Upper lobe of left lung (tissue), 6 donors: ENCODE data around the gene GBX2. TPM values are rescaled to one million over a fixed set of nuclear protein-coding genes. Genes with fewer than 3 reads are reported as not detected.

Experiments used
- ATAC-seq, 2 donors: fragments of 200-7000 bp; cut with Tn5 transposase; one replicate each; pipeline ENCODE4 v1.9.1; 2022; ENCODE audit warnings: mild to moderate bottlenecking in 2 of 2, moderate library complexity in 2 of 2; ENCODE audit not compliant: low FRiP score in 2 of 2
- DNase-seq, 2 donors: peaks; one replicate each; pipeline ENCODE4 v3.0.0-alpha.2; 2019 to 2020
- H3K27ac ChIP-seq, 4 donors: fragments of 200-600 bp; sonication (generic); one replicate each; pipeline ENCODE4 v1.5.1; 2016 to 2019
- H3K27me3 ChIP-seq, 4 donors: fragments of 200-600 bp; sonication (generic); one replicate each; pipeline ENCODE4 v1.5.1; 2017 to 2019
- H3K36me3 ChIP-seq, 4 donors: fragments of 200-600 bp; sonication (generic); one replicate each; pipeline ENCODE4 v1.5.1; 2016 to 2019
- H3K4me1 ChIP-seq, 4 donors: fragments of 200-600 bp; sonication (generic); one replicate each; pipeline ENCODE4 v1.5.1; 2018 to 2019
- H3K4me3 ChIP-seq, 4 donors: fragments of 200-600 bp; sonication (generic); one replicate each; pipeline ENCODE4 v1.5.1; 2017 to 2019; ENCODE audit warnings: mild to moderate bottlenecking in 2 of 4, moderate library complexity in 1 of 4
- H3K9me3 ChIP-seq, 4 donors: fragments of 200-600 bp; sonication (generic); one replicate each; pipeline ENCODE4 v1.5.1; 2018 to 2019
- EP300 ChIP-seq, 4 donors: sonication (generic); formaldehyde crosslinking; IDR thresholded peaks; one replicate each; pipeline ENCODE4 v1.5.1; 2017; ENCODE audit warnings: antibody characterized with exemption in 4 of 4, control low read depth in 2 of 4
- POLR2A ChIP-seq, 4 donors: fragments of 450-650 bp; IDR thresholded peaks; one replicate each; pipeline ENCODE4 v1.5.1; 2016 to 2017; ENCODE audit warnings: antibody characterized with exemption in 4 of 4, mild to moderate bottlenecking in 2 of 4
- POLR2AphosphoS5 ChIP-seq, 2 donors: sonication (generic); formaldehyde crosslinking; IDR thresholded peaks; one replicate each; pipeline ENCODE4 v1.5.1; 2017; ENCODE audit warnings: antibody characterized with exemption in 2 of 2
- WGBS, 2 donors: methylation state at CpG; one replicate each; pipeline ENCODE4 v1.1.5; 2017 to 2018; 5-methylcytosine and 5-hydroxymethylcytosine counted together
- total RNA-seq, 6 donors: library from RNA; depleted of rRNA in 4 of 6; stranded (reverse); fragments of >200 nt in 4 of 6; gene quantifications; one replicate each; pipeline versions ENCODE4 v1.1.0 to v1.2.1, GENCODE V29; 2016 to 2021
- TF ChIP-seq, protein P1 (sequence below), 6 experiments: fragments of 450-650 bp in 4 of 6; fragments of 200-600 bp in 2 of 6; sonication (generic) in 2 of 6; IDR thresholded peaks; one replicate each; pipeline ENCODE4 v1.5.1; 2016 to 2019; ENCODE audit warnings: antibody characterized with exemption in 6 of 6
- donor health status: DM: no; HTN: no; CAD: no; lungs with moderate emphysema.
- donor health status: DM: no; HTN: yes; CAD: no; lungs with severe emphysema.

Gene GBX2
- total RNA-seq, 6 donors from 2014 or later = not detected

DNA sequence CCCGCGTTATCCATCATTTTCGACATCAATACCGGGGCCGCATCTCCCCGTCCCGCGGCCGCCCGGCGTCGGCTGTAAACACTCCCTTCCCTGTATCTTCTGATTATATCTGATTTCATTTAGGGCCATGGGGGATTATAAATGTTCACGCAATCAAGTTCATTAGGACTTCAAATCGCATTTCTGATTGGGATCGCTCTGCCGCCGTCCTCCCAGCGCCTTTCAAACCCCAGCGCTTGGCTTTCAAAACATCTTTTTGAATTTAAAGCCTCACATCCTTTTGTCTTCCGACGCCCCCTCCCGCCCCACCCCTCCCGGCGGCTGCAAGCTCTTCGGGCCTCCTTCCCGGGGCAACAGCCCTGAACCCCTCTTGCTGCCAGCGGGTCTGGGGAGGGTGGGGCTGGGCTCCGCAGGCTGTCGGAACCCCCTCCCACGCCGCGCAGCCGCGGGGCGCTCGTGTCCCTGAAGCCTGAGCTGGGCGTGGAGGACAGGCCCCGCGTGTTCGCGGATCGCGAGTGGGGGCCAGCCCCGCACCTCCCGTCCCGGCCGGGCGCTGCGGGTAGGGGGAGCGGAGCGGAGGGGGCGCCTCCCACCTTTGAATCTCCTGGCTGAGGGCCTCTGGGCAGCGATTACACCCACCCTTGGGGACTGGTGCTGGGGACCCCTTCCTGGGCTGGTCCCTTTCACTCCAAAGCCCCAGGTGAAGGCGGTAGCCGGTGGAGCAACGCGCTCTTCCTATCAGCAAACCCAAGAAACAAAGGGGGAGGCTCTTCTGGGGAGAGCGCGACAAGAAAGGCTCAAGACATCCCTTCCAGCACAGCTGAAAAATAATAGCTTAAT lies 11.3 kb upstream of the GBX2 start:
- TF ChIP-seq EP300 (IDR thresholded peaks at IDR 0.05) = no peak
- Histone ChIP-seq H3K9me3 (no peaks in the 10 kb centered on the region), H3K4me1 (peaks cover 17 to 25% (median 21%) of the 10 kb centered on the region in 4 donors), H3K27ac (no peak overlapping the region), H3K27me3 (peaks cover 0 to 50% (median 28%) of the 10 kb centered on the region in 4 donors), H3K4me3 (no peak overlapping the region), H3K36me3 (no peaks in the 10 kb centered on the region)
- peak in 1 of 2 donors; percentile 81 for DNase-seq
- ATAC-seq = no peak
- WGBS, 2 donors = 9 to 10% methylated on average over 44 to 51 of the region's 59 CpGs

DNA sequence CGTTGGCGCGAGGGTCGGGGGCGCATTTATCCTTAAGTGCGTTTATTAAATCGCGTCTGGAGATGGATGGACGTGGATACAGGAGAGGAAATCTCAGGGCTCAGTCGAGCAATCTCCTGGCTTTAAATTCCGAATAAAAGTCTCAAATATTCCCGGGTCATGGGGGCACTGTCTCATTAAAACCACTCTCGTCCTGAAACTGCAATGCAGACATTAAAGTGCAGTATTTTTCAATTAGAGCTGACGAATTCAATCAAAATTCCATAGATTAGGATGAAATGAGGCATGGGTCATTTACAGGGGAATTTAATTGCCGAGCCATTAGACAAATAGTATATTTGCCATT lies 10.7 kb upstream of the GBX2 start:
- H3K27me3 ChIP-seq = peaks cover 0 to 56% (median 30%) of the 10 kb centered on the region in 4 donors
- H3K9me3 ChIP-seq = no peaks in the 10 kb centered on the region
- no peak for DNase-seq
- TF ChIP-seq, protein P1, sequence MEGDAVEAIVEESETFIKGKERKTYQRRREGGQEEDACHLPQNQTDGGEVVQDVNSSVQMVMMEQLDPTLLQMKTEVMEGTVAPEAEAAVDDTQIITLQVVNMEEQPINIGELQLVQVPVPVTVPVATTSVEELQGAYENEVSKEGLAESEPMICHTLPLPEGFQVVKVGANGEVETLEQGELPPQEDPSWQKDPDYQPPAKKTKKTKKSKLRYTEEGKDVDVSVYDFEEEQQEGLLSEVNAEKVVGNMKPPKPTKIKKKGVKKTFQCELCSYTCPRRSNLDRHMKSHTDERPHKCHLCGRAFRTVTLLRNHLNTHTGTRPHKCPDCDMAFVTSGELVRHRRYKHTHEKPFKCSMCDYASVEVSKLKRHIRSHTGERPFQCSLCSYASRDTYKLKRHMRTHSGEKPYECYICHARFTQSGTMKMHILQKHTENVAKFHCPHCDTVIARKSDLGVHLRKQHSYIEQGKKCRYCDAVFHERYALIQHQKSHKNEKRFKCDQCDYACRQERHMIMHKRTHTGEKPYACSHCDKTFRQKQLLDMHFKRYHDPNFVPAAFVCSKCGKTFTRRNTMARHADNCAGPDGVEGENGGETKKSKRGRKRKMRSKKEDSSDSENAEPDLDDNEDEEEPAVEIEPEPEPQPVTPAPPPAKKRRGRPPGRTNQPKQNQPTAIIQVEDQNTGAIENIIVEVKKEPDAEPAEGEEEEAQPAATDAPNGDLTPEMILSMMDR (IDR thresholded peaks at IDR 0.05) = no peak
- TF ChIP-seq EP300 (IDR thresholded peaks at IDR 0.05) (no peak), POLR2A (IDR thresholded peaks at IDR 0.05) (no peak), POLR2AphosphoS5 (IDR thresholded peaks at IDR 0.05) (no peak)
- H3K36me3 ChIP-seq = no peaks in the 10 kb centered on the region
- peak overlapping the region in 2 of 4 donors; percentile 11 to 22 for H3K4me3 ChIP-seq
- 8 to 9% methylated on average over 6 to 15 of the region's 15 CpGs for WGBS, 2 donors
- peaks cover 17 to 25% (median 21%) of the 10 kb centered on the region in 4 donors for H3K4me1 ChIP-seq
- H3K27ac ChIP-seq = no peak overlapping the region
- no peak for ATAC-seq

DNA sequence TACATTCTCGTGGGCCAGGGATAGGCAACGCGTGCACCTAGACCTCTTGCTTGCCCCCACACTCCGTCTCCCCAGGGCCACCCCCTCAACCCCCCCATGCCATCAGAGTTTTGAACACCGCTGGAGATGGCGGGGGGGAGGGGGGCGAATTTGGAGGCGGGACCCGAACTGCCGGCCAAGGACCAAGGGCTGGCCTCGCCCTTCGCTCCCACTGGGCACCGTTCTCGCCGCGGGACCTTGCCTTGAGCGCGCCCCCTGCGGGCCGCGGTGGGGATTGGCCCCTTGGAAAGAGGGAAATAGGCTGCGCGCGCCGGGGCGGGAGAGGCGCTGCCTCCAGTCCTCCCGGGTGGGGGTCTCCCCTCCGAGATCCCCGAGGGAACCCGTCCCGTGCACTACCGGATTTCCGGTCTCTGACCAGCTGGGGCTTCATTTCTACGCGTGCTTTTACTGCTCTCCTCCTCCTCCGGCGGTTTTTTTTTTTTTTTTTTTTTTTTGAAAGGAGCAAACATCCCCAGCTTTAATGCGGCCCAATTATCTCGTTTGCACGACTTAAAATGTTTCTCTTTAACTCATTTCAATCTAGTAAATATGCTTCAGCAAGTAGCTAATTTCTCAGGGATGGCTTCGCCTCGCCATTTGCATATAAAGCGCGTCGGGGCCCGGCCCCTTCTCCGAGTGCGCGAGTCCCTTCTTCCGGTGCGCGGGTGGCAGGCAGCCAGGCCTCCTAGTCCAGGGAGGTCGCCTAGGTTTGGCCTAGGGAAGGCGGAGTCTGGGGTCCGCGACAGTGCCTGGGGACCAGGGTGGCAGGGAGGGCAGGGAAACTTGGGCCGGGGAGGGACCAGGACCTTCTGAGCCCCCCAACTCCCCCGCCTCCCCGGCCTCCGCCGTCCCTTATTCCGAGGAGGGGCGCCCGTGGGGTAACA lies 10.0 kb upstream of the GBX2 start:
- H3K27me3 ChIP-seq = peaks cover 0 to 62% (median 34%) of the 10 kb centered on the region in 4 donors
- TF ChIP-seq POLR2AphosphoS5 (IDR thresholded peaks at IDR 0.05) = no peak
- TF ChIP-seq POLR2A (IDR thresholded peaks at IDR 0.05) = no peak
- TF ChIP-seq, protein P1 (IDR thresholded peaks at IDR 0.05) = peak; percentile 35 to 75 (median 62)
- no peaks in the 10 kb centered on the region for H3K36me3 ChIP-seq
- peak overlapping the region in 3 of 4 donors; percentile 11 to 37 (median 22) for H3K4me3 ChIP-seq
- H3K4me1 ChIP-seq = peaks cover 17 to 27% (median 21%) of the 10 kb centered on the region in 4 donors
- ATAC-seq (peak; percentile 50 to 75), DNase-seq (peak; percentile 35 to 93)
- no peaks in the 10 kb centered on the region for H3K9me3 ChIP-seq
- 5 to 7% methylated on average over 38 to 54 of the region's 65 CpGs for WGBS, 2 donors
- no peak overlapping the region for H3K27ac ChIP-seq

DNA sequence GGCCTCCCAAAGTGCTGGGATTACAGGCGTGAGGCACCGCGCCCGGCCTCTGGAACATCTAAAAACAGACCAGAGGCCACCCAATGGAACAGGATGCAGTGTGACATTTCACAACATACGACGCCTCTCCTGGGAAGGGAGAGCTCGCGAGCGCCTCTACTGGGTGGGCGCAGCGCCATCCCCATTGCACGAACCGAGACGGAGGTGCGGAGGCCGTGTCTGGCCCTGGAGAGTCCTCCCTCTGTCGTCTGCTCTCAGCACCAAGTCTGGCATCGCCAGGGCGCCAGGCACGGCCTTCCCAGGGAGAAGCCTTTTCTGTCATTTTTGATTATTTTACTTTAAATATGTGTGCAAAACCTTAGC lies 9.4 kb upstream of the GBX2 start:
- peak in 1 of 2 donors; percentile 85 for DNase-seq
- no peaks in the 10 kb centered on the region for H3K36me3 ChIP-seq
- peaks cover 0 to 69% (median 39%) of the 10 kb centered on the region in 4 donors for H3K27me3 ChIP-seq
- ATAC-seq = peak; percentile 38 to 66
- no peak for TF ChIP-seq POLR2A (IDR thresholded peaks at IDR 0.05)
- TF ChIP-seq POLR2AphosphoS5 (IDR thresholded peaks at IDR 0.05) = no peak
- no peak for TF ChIP-seq EP300 (IDR thresholded peaks at IDR 0.05)
- TF ChIP-seq, protein P1 (IDR thresholded peaks at IDR 0.05) = peak in 1 of 6 experiments; percentile 3
- no peaks in the 10 kb centered on the region for H3K9me3 ChIP-seq
- no peak overlapping the region for H3K27ac ChIP-seq
- 16 to 21% methylated on average over 18 to 20 of the region's 20 CpGs for WGBS, 2 donors
- peaks cover 17 to 34% (median 21%) of the 10 kb centered on the region in 4 donors for H3K4me1 ChIP-seq
- H3K4me3 ChIP-seq = no peak overlapping the region

DNA sequence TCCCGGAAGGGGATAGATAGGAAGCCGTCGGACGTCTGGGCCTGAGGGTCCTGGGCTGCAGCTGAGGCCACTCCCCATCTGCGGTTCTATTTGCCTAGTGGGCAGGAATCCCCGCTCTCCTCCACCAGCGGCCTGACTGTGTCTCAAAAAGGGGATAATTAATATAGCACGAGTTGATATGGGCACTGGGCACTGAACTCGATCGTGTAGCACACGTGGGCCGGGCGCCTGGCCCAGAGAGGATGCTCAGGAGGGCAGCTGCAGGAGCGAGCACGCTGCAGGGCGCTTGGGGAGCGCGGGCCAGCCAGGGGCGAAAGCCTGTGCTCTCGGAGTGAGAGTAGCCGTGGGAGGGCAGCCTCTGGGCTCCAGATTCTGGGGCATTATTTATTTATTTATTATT lies 8.8 kb upstream of the GBX2 start:
- no peak for DNase-seq
- no peak for ATAC-seq
- 53 to 60% methylated on average over 16 to 21 of the region's 21 CpGs for WGBS, 2 donors
- Histone ChIP-seq H3K27ac (no peak overlapping the region), H3K4me1 (peaks cover 20 to 37% (median 24%) of the 10 kb centered on the region in 4 donors), H3K27me3 (peaks cover 0 to 74% (median 43%) of the 10 kb centered on the region in 4 donors), H3K36me3 (no peaks in the 10 kb centered on the region), H3K9me3 (no peaks in the 10 kb centered on the region), H3K4me3 (no peak overlapping the region)
- TF ChIP-seq, protein P1 (IDR thresholded peaks at IDR 0.05) = no peak
- TF ChIP-seq POLR2AphosphoS5 (IDR thresholded peaks at IDR 0.05) (no peak), EP300 (IDR thresholded peaks at IDR 0.05) (no peak), POLR2A (IDR thresholded peaks at IDR 0.05) (no peak)
